ENCODE results near the gene TMEM44.
"Not testable (repeated sequence)": the region's sequence is repeated elsewhere in the genome, so short reads cannot be mapped to it uniquely, and the experiment has no call there.

TMEM44 gene

GRCh38 chr3:194554473-194555123, 78.6 kb downstream of the TMEM44 start:
- DNase-seq (ENCODE audit: low read depth in 2 of 2) = peak; percentile 17 to 43
- H3K4me3 ChIP-seq (replicated peaks in 1 of 2; ENCODE audit: low read depth in 2 of 2, low read length in 2 of 2) = no peak overlapping the region
- no peak for TF ChIP-seq CTCF (IDR thresholded peaks at IDR 0.05; ENCODE audit: low read depth, low read length)

GRCh38 chr3:194552327-194552949, 80.8 kb downstream of the TMEM44 start:
- no peak overlapping the region for H3K4me3 ChIP-seq (replicated peaks in 1 of 2; ENCODE audit: low read depth in 2 of 2, low read length in 2 of 2)
- TF ChIP-seq CTCF (IDR thresholded peaks at IDR 0.05; ENCODE audit: low read depth, low read length) = no peak
- DNase-seq (ENCODE audit: low read depth in 2 of 2) = no peak

GRCh38 chr3:194549853-194550252, 83.4 kb downstream of the TMEM44 start:
- TF ChIP-seq CTCF (IDR thresholded peaks at IDR 0.05; ENCODE audit: low read depth, low read length) = no peak
- DNase-seq (ENCODE audit: low read depth in 2 of 2) = no peak
- no peak overlapping the region for H3K4me3 ChIP-seq (replicated peaks in 1 of 2; ENCODE audit: low read depth in 2 of 2, low read length in 2 of 2)

GRCh38 chr3:194548346-194549321, 84.6 kb downstream of the TMEM44 start:
- no peak overlapping the region for H3K4me3 ChIP-seq (replicated peaks in 1 of 2; ENCODE audit: low read depth in 2 of 2, low read length in 2 of 2)
- DNase-seq (ENCODE audit: low read depth in 2 of 2) = peak in 1 of 2 donors; percentile 26
- TF ChIP-seq CTCF (IDR thresholded peaks at IDR 0.05; ENCODE audit: low read depth, low read length) = no peak

- no peak for DNase-seq (ENCODE audit: low read depth in 2 of 2)
Measured at GRCh38 chr3:194547042-194547441, 86.2 kb downstream of the TMEM44 start.

GRCh38 chr3:194545538-194545937, 87.7 kb downstream of the TMEM44 start:
- DNase-seq (ENCODE audit: low read depth in 2 of 2); H3K4me3 ChIP-seq (replicated peaks in 1 of 2; ENCODE audit: low read depth in 2 of 2, low read length in 2 of 2): not testable (repeated sequence)

More at GRCh38 chr3:194547042-194547441, 86.2 kb downstream of the TMEM44 start:
- no peak overlapping the region for H3K4me3 ChIP-seq (replicated peaks in 1 of 2; ENCODE audit: low read depth in 2 of 2, low read length in 2 of 2)
- TF ChIP-seq CTCF (IDR thresholded peaks at IDR 0.05; ENCODE audit: low read depth, low read length) = no peak

GRCh38 chr3:194543550-194543949, 89.7 kb downstream of the TMEM44 start:
- no peak for DNase-seq (ENCODE audit: low read depth in 2 of 2)
- H3K4me3 ChIP-seq (replicated peaks in 1 of 2; ENCODE audit: low read depth in 2 of 2, low read length in 2 of 2) = no peak overlapping the region
- no peak for TF ChIP-seq CTCF (IDR thresholded peaks at IDR 0.05; ENCODE audit: low read depth, low read length)

Measured in cardiac fibroblast (primary cell).